Measurements from ENCODE around the gene GNL3L. TPM values are rescaled to one million over a fixed set of nuclear protein-coding genes. Genes with fewer than 3 reads are reported as not detected.
A peak's percentile ranks its signal among the peaks of the same experiment; 100 is the strongest.
"Not testable (repeated sequence)": the region's sequence is repeated elsewhere in the genome, so short reads cannot be mapped to it uniquely, and the experiment has no call there.

Gene GNL3L
- total and polyA plus RNA-seq, 9 of the 15 experiments (the other 6 are each of a cell fraction or from before 2014, with no cell fraction given) = 11.5 to 81.7 (median 37.6) TPM

- no peak for TF ChIP-seq ZNF445 (CRISPR knock-in tag; IDR thresholded peaks at IDR 0.05; ENCODE audit: low read depth)
These were observed 45.4 kb upstream of the GNL3L start (continued) for GRCh38 chrX:54484666-54485065.

- peak; percentile 59 for TF ChIP-seq ZNF146 (CRISPR knock-in tag; IDR thresholded peaks at IDR 0.05; ENCODE audit: unreplicated experiment)
- POLR2A ChIA-PET; FAIRE-seq; DNase-seq (ENCODE audit: extremely low read depth in 1 of 4, low spot score in 3 of 4); H3K27ac ChIP-seq (ENCODE audit: extremely low read depth, low read depth, low read length); H3K36me3 ChIP-seq (ENCODE audit: control insufficient read depth, insufficient read depth, low read length); intact Hi-C loops (cut with micrococcal nuclease); H3K9me3 ChIP-seq (replicated peaks; ENCODE audit: control insufficient read depth, insufficient read depth, low read depth, low read length); H3K4me3 ChIP-seq; BruUV-seq (replicated peaks); ATAC-seq; CTCF ChIA-PET (ENCODE audit: low intra/inter-chr PET ratio); H3K79me2 ChIP-seq (ENCODE audit: control insufficient read depth, insufficient read depth, low read length); H4K20me1 ChIP-seq (replicated peaks; ENCODE audit: control insufficient read depth, insufficient read depth, low read length); H3K27me3 ChIP-seq (ENCODE audit: control insufficient read depth in 2 of 2, insufficient read depth in 2 of 2, low read length in 2 of 2); H3K9ac ChIP-seq (ENCODE audit: insufficient read depth in 1 of 2, low read depth in 2 of 2, low read length in 2 of 2); H3K9me1 ChIP-seq (ENCODE audit: control insufficient read depth, insufficient read depth, low read length); H2AFZ ChIP-seq (ENCODE audit: low read depth, low read length); in situ Hi-C loops (cut with MboI); H3K4me1 ChIP-seq (replicated peaks in 1 of 2; ENCODE audit: control insufficient read depth in 2 of 2, insufficient read depth in 2 of 2, low read length in 2 of 2); H3K4me2 ChIP-seq (ENCODE audit: insufficient read depth, low read length): not testable (repeated sequence)
- 3% methylated on average over 3 of the region's 5 CpGs for WGBS (ENCODE audit: insufficient coverage, low coverage, missing lambda C conversion rate)
These were observed 40.2 kb upstream of the GNL3L start for GRCh38 chrX:54489819-54490218.

GRCh38 chrX:54492340-54492739, 37.7 kb upstream of the GNL3L start:
- Histone ChIP-seq H3K4me3 (no peak overlapping the region), H4K20me1 (replicated peaks; ENCODE audit: control insufficient read depth, insufficient read depth, low read length) (no peaks in the 10 kb centered on the region), H3K9ac (ENCODE audit: insufficient read depth in 1 of 2, low read depth in 2 of 2, low read length in 2 of 2) (no peak overlapping the region), H2AFZ (ENCODE audit: low read depth, low read length) (no peak overlapping the region), H3K36me3 (ENCODE audit: control insufficient read depth, insufficient read depth, low read length) (no peaks in the 10 kb centered on the region), H3K4me1 (replicated peaks in 1 of 2; ENCODE audit: control insufficient read depth in 2 of 2, insufficient read depth in 2 of 2, low read length in 2 of 2) (peaks cover 0 to 20% of the 10 kb centered on the region in 2 experiments; a peak in 2 of 5 replicates), H3K27me3 (ENCODE audit: control insufficient read depth in 2 of 2, insufficient read depth in 2 of 2, low read length in 2 of 2) (peaks cover 0 to 4% of the 10 kb centered on the region in 2 experiments; a peak in 1 of 5 replicates), H3K79me2 (ENCODE audit: control insufficient read depth, insufficient read depth, low read length) (no peaks in the 10 kb centered on the region), H3K9me1 (ENCODE audit: control insufficient read depth, insufficient read depth, low read length) (no peaks in the 10 kb centered on the region), H3K4me2 (ENCODE audit: insufficient read depth, low read length) (no peak overlapping the region), H3K27ac (ENCODE audit: extremely low read depth, low read depth, low read length) (no peak overlapping the region), H3K9me3 (replicated peaks; ENCODE audit: control insufficient read depth, insufficient read depth, low read depth, low read length) (no peaks in the 10 kb centered on the region)
- in situ Hi-C loops (cut with MboI) = no loop called here
- no peak for FAIRE-seq
- POLR2A ChIA-PET = no interaction called here
- WGBS (ENCODE audit: insufficient coverage, low coverage, missing lambda C conversion rate) = 11% methylated on average over 6 of the region's 6 CpGs
- no TSS peak for BruUV-seq (replicated peaks)
- DNase-seq (ENCODE audit: extremely low read depth in 1 of 4, low spot score in 3 of 4) = no peak
- intact Hi-C loops (cut with micrococcal nuclease) = no loop called here
- CTCF ChIA-PET (ENCODE audit: low intra/inter-chr PET ratio) = no interaction called here
- no peak for ATAC-seq
- TF ChIP-seq MLLT1 (IDR thresholded peaks at IDR 0.05) (no peak), MTA3 (IDR thresholded peaks at IDR 0.05; ENCODE audit: borderline replicate concordance) (no peak), ZNF668 (CRISPR knock-in tag; IDR thresholded peaks at IDR 0.05) (no peak), ZNF518B (CRISPR knock-in tag; IDR thresholded peaks at IDR 0.05) (no peak), NFE2L1 (tag; IDR thresholded peaks at IDR 0.05; ENCODE audit: borderline replicate concordance, low read depth) (no peak), MED1 (CRISPR knock-in tag; IDR thresholded peaks at IDR 0.05; ENCODE audit: borderline replicate concordance) (no peak), MIER1 (IDR thresholded peaks at IDR 0.05; ENCODE audit: low read depth) (no peak), ZBTB1 (CRISPR knock-in tag; IDR thresholded peaks at IDR 0.05; ENCODE audit: borderline replicate concordance, low read depth) (no peak)
